GM12878 (cell line): ENCODE results near the gene DUS2. TPM values are rescaled to one million over a fixed set of nuclear protein-coding genes. Genes with fewer than 3 reads are reported as not detected.
"Not testable (repeated sequence)": the region's sequence is repeated elsewhere in the genome, so short reads cannot be mapped to it uniquely, and the experiment has no call there.

Source experiments
- ATAC-seq: fragments of 200-7000 bp; cut with Tn5 transposase; 3 replicates; pipeline ENCODE4 v1.9.1; 2020; ENCODE audit warnings: mild to moderate bottlenecking, moderate library complexity
- BruUV-seq: library from RNA; stranded (reverse); fragments of 400-500 nt; replicated peaks from 2 replicates; lab custom pipeline; 2021; lab: Mats Ljungman, UMichigan
- CTCF ChIA-PET: fragments of 300-600 bp; sonication (Branson Sonifier 250); formaldehyde crosslinking; extraction: SDS; loops from one replicate; lab custom pipeline; 2021; ENCODE audit warnings: inconsistent platforms; lab: Yijun Ruan, JAX
- POLR2A ChIA-PET: fragments of 350-600 bp; formaldehyde crosslinking; extraction: SDS; loops from one replicate; lab custom pipeline; 2021; ENCODE audit warnings: inconsistent platforms; lab: Charles Lee
- RAD21 ChIA-PET: fragments of 300-600 bp; sonication (Branson Sonifier 250); formaldehyde crosslinking; loops from one replicate; lab custom pipeline; 2023; ENCODE audit warnings: antibody characterized with exemption; ENCODE audit not compliant: unreplicated experiment; lab: Charles Lee
- SMC1A ChIA-PET: fragments of 300-600 bp; sonication (Branson Sonifier 250); formaldehyde crosslinking; loops from one replicate; lab custom pipeline; 2023; ENCODE audit not compliant: unreplicated experiment, uncharacterized antibody; lab: Charles Lee
- DNase-seq: peaks from one replicate; pipeline ENCODE4 v3.0.0-alpha.2; 2011; ENCODE audit warnings: low read depth, low spot score
- FAIRE-seq: peaks from 3 replicates; lab custom pipeline; 2011; peaks lifted over from hg19 to GRCh38; lab: Jason Lieb, UNC
- H2AFZ ChIP-seq: 2 replicates; pipeline ENCODE4 v1.6.0; 2011; ENCODE audit warnings: low read depth, low read length, control low read depth; ENCODE audit not compliant: control insufficient read depth
- H3K27ac ChIP-seq: 2 replicates; pipeline ENCODE4 v1.5.1; 2011; ENCODE audit warnings: control low read depth; ENCODE audit not compliant: control insufficient read depth, insufficient read depth
- H3K27me3 ChIP-seq, 2 experiments: replicated peaks in 1 of 2; 2 replicates each; pipeline versions ENCODE4 v1.6.0 to v1.6.1; 2011; ENCODE audit warnings: low read length in 1 of 2; ENCODE audit not compliant: control insufficient read depth in 2 of 2, insufficient read depth in 2 of 2
- H3K36me3 ChIP-seq, 2 experiments: 2 replicates each; pipeline ENCODE4 v1.5.1; 2011; ENCODE audit warnings: low read length in 1 of 2; ENCODE audit not compliant: control insufficient read depth in 2 of 2, insufficient read depth in 2 of 2
- H3K4me1 ChIP-seq: 2 replicates; pipeline ENCODE4 v1.6.1; 2011; ENCODE audit warnings: mild to moderate bottlenecking, low read length, moderate library complexity, mixed read lengths; ENCODE audit not compliant: control insufficient read depth, insufficient read depth
- H3K4me2 ChIP-seq: 2 replicates; pipeline ENCODE4 v1.6.0; 2011; ENCODE audit warnings: control low read depth; ENCODE audit not compliant: control insufficient read depth, insufficient read depth
- H3K4me3 ChIP-seq: fragments of 200-600 bp; sonication (generic); 2 replicates; pipeline ENCODE4 v1.5.1; 2016
- H3K79me2 ChIP-seq: 2 replicates; pipeline ENCODE4 v1.6.0; 2011; ENCODE audit warnings: low read length; ENCODE audit not compliant: control insufficient read depth, insufficient read depth
- H3K9ac ChIP-seq: 2 replicates; pipeline ENCODE4 v1.8.0; 2011; ENCODE audit warnings: low read length, control low read depth, mixed read lengths; ENCODE audit not compliant: control insufficient read depth, insufficient read depth
- H3K9me3 ChIP-seq: replicated peaks from 3 replicates; pipeline ENCODE4 v1.5.1; 2011; ENCODE audit warnings: mild to moderate bottlenecking, low read length; ENCODE audit not compliant: control insufficient read depth, insufficient read depth
- H4K20me1 ChIP-seq: 2 replicates; pipeline ENCODE4 v1.6.0; 2011; ENCODE audit not compliant: control insufficient read depth, insufficient read depth
- ETV6 ChIP-seq, 2 experiments: fragments of 450-650 bp in 1 of 2; IDR thresholded peaks in 1 of 2; conservative IDR thresholded peaks in 1 of 2; 2 replicates each; pipeline ENCODE4 v1.6.1; 2014; ENCODE audit warnings: antibody characterized with exemption in 1 of 2, borderline replicate concordance in 1 of 2, low read depth in 1 of 2, mild to moderate bottlenecking in 1 of 2, moderate library complexity in 1 of 2
- EZH2 ChIP-seq: IDR thresholded peaks from 2 replicates; pipeline ENCODE4 v1.6.1; 2012; ENCODE audit warnings: low read depth, mild to moderate bottlenecking, control low read depth, inconsistent platforms, low read length, borderline replicate concordance; ENCODE audit not compliant: control insufficient read depth
- IRF4 ChIP-seq: IDR thresholded peaks from 2 replicates; pipeline ENCODE4 v1.6.1; 2011; ENCODE audit warnings: low read depth, low read length
- KLF5 ChIP-seq: fragments of 450-650 bp; IDR thresholded peaks from 2 replicates; pipeline ENCODE4 v1.6.1; 2014; ENCODE audit warnings: mild to moderate bottlenecking; ENCODE audit not compliant: partially characterized antibody
- NFYA ChIP-seq: IDR thresholded peaks from 2 replicates; pipeline ENCODE4 v1.6.1; 2011; ENCODE audit warnings: low read depth, mild to moderate bottlenecking, low read length, improper control_type of control experiment, borderline replicate concordance
- NFYB ChIP-seq: IDR thresholded peaks from 2 replicates; pipeline ENCODE4 v1.6.1; 2011; ENCODE audit warnings: low read depth, mild to moderate bottlenecking, low read length, improper control_type of control experiment, moderate library complexity; ENCODE audit not compliant: insufficient read depth
- NR2C1 ChIP-seq: fragments of 450-650 bp; IDR thresholded peaks from 2 replicates; pipeline ENCODE4 v1.6.1; 2017; ENCODE audit warnings: antibody characterized with exemption, mild to moderate bottlenecking, moderate library complexity
- RAD51 ChIP-seq: fragments of 450-650 bp; IDR thresholded peaks from 2 replicates; pipeline ENCODE4 v1.6.1; 2016; ENCODE audit warnings: moderate library complexity, mild to moderate bottlenecking, inconsistent platforms
- RBBP5 ChIP-seq: fragments of 200-600 bp; sonication (generic); conservative IDR thresholded peaks from 2 replicates; pipeline ENCODE4 v1.6.1; 2016
- YBX1 ChIP-seq: fragments of 450-650 bp; IDR thresholded peaks from 2 replicates; pipeline ENCODE4 v1.6.1; 2016; ENCODE audit warnings: antibody characterized with exemption
- ZNF24 ChIP-seq: fragments of 450-650 bp; IDR thresholded peaks from 2 replicates; pipeline ENCODE4 v1.6.1; 2017; ENCODE audit warnings: antibody characterized with exemption, mild to moderate bottlenecking
- ZNF622 ChIP-seq: fragments of 450-650 bp; IDR thresholded peaks from 2 replicates; pipeline ENCODE4 v1.6.1; 2017; ENCODE audit warnings: mild to moderate bottlenecking, inconsistent platforms
- WGBS: methylation state at CpG from one replicate; pipeline ENCODE4 v1.1.6; 2016; ENCODE audit warnings: low lambda C conversion rate; ENCODE audit not compliant: insufficient replicate concordance, insufficient coverage; ENCODE audit errors: missing lambda C conversion rate; 5-methylcytosine and 5-hydroxymethylcytosine counted together
- in situ Hi-C: fragments of 300-500 bp; cut with MboI; formaldehyde crosslinking; loops from 9 replicates; pipeline ENCODE4 v1.14.3; 2018; ENCODE audit warnings: mixed read lengths
- intact Hi-C: fragments of 100-400 bp; cut with micrococcal nuclease; formaldehyde crosslinking; loops from one replicate; pipeline ENCODE4 v1.14.2; 2022; ENCODE audit not compliant: unreplicated experiment
- polyA plus RNA-seq, 11 experiments: library from polyadenylated mRNA; depleted of rRNA in 4 of 11; unstranded in 6 of 11; stranded (reverse) in 5 of 11; fragments of >200 nt; fragmentation: Nextera tagmentation in 4 of 11; fragmentation: Illumina TruSeq in 1 of 11; extraction: Ambion mirVana in 4 of 11; extraction: Trizol in 1 of 11; gene quantifications; 1 replicate in 1 of 11; 2 replicates in 10 of 11; pipeline versions ENCODE4 v1.2.1 to v1.2.3, GENCODE V29; 2011 to 2016; ENCODE audit warnings: inconsistent platforms in 2 of 11, missing spikeins in 2 of 11, low read depth in 1 of 11
- total RNA-seq, 4 experiments: library from RNA; depleted of rRNA in 3 of 4; stranded (reverse); fragments of >200 nt in 3 of 4; fragmentation: Illumina TruSeq in 1 of 4; extraction: Trizol in 1 of 4; gene quantifications; 2 replicates each; pipeline versions ENCODE4 v1.2.1 to v1.2.3, GENCODE V29; 2013 to 2021
- TF ChIP-seq, protein P1 (sequence below): fragments of 450-650 bp; IDR thresholded peaks from 2 replicates; pipeline ENCODE4 v1.6.1; 2018; ENCODE audit warnings: borderline replicate concordance, mild to moderate bottlenecking; ENCODE audit not compliant: partially characterized antibody
- TF ChIP-seq, protein P2 (sequence below): fragments of 450-650 bp; IDR thresholded peaks from 2 replicates; pipeline ENCODE4 v1.6.1; 2017; ENCODE audit warnings: mild to moderate bottlenecking

Gene DUS2
- total and polyA plus RNA-seq, 10 of the 15 experiments (the other 5 are each of a cell fraction or from before 2014, with no cell fraction given): 4.8 to 32.3 (median 25.5) TPM

DNA sequence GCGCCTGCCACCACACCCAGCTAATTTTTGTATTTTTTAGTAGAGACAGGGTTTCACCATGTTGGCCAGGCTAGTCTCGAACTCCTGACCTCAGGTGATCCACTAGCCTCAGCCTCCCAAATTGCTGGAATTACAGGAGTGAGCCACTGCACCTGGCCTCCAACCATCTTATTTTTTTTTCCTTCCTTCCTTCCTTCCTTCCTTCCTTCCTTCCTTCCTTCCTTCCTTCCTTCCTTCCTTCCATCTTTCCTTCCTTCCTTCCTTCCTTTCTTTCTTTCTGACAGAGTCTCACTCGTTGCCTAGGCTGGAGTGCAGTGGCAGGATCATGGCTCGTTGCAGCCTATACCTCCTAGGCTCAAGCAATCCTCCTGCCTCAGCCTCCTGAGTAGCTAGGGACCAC, 13.2 kb upstream of the DUS2 start:
- intact Hi-C loops, H3K27ac ChIP-seq, H3K36me3 ChIP-seq, H2AFZ ChIP-seq, CTCF ChIA-PET, BruUV-seq, ATAC-seq, H3K27me3 ChIP-seq, SMC1A ChIA-PET, in situ Hi-C loops, RAD21 ChIA-PET, H3K79me2 ChIP-seq, DNase-seq, H3K4me1 ChIP-seq, H3K9ac ChIP-seq, FAIRE-seq, H3K9me3 ChIP-seq, H3K4me2 ChIP-seq, H3K4me3 ChIP-seq, H4K20me1 ChIP-seq: not testable (repeated sequence)
- POLR2A ChIA-PET: interaction anchor here (0.7 kb wide), 2 partner anchors 10 to 126 kb away, joined by 3 to 13 read pairs; no protein-coding TSS in a partner anchor
- 0% methylated on average over 4 of the region's 4 CpGs for WGBS
- peak in 1 of 2 experiments; percentile 52; a peak in 1 of 4 replicates for TF ChIP-seq ETV6 (conservative IDR thresholded peaks at IDR 0.05 in 1 of 2, IDR thresholded peaks at IDR 0.05 in 1 of 2; ENCODE audit: borderline replicate concordance in 1 of 2, low read depth in 1 of 2)

DNA sequence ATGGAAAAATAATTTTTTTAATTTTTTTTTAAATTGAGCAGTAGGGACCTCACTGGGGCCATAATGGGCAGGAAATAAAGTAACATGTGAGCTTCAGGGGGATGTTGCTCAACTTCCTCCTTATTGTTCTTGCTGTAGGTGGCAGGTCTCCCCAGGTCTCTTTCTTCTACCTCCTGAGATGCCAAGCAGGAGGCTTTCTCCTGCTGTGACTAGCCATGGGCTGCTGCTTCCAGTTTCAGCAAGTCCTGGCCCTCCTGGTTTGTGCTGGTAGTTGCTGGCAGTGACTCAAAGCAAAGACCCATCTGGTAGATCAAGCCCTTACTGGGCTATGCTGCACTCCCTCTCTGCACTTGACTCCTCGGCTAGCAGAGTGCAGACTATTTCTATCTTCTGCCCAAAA, 9.6 kb upstream of the DUS2 start:
- Histone ChIP-seq H3K4me3 (no peak overlapping the region), H3K79me2 (no peaks in the 10 kb centered on the region), H3K36me3 (no peaks in the 10 kb centered on the region), H3K9me3 (no peaks in the 10 kb centered on the region), H2AFZ (no peak overlapping the region), H3K27me3 (no peaks in the 10 kb centered on the region), H3K27ac (no peak overlapping the region), H3K4me1 (no peaks in the 10 kb centered on the region), H3K9ac (no peak overlapping the region), H4K20me1 (no peaks in the 10 kb centered on the region), H3K4me2 (no peak overlapping the region)
- ChIA-PET SMC1A (no interaction called here), RAD21 (no interaction called here), CTCF (no interaction called here), POLR2A (interaction anchor here (0.7 kb wide), 1 partner anchor 209 kb away, joined by 3 read pairs; no protein-coding TSS in a partner anchor)
- 0% methylated on average over 1 of the region's 1 CpG for WGBS
- DNase-seq: no peak
- no peak for FAIRE-seq
- intact Hi-C loops: no loop called here
- in situ Hi-C loops: no loop called here
- no TSS peak for BruUV-seq
- no peak for TF ChIP-seq RAD51
- TF ChIP-seq YBX1: no peak
- TF ChIP-seq, protein P1, sequence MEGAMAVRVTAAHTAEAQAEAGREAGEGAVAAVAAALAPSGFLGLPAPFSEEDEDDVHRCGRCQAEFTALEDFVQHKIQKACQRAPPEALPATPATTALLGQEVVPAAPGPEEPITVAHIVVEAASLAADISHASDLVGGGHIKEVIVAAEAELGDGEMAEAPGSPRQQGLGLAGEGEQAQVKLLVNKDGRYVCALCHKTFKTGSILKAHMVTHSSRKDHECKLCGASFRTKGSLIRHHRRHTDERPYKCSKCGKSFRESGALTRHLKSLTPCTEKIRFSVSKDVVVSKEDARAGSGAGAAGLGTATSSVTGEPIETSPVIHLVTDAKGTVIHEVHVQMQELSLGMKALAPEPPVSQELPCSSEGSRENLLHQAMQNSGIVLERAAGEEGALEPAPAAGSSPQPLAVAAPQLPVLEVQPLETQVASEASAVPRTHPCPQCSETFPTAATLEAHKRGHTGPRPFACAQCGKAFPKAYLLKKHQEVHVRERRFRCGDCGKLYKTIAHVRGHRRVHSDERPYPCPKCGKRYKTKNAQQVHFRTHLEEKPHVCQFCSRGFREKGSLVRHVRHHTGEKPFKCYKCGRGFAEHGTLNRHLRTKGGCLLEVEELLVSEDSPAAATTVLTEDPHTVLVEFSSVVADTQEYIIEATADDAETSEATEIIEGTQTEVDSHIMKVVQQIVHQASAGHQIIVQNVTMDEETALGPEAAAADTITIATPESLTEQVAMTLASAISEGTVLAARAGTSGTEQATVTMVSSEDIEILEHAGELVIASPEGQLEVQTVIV: no peak
- no peak for TF ChIP-seq KLF5
- no peak for TF ChIP-seq RBBP5
- TF ChIP-seq ZNF24: no peak
- no peak for TF ChIP-seq EZH2
- TF ChIP-seq NFYA: no peak
- TF ChIP-seq, protein P2, sequence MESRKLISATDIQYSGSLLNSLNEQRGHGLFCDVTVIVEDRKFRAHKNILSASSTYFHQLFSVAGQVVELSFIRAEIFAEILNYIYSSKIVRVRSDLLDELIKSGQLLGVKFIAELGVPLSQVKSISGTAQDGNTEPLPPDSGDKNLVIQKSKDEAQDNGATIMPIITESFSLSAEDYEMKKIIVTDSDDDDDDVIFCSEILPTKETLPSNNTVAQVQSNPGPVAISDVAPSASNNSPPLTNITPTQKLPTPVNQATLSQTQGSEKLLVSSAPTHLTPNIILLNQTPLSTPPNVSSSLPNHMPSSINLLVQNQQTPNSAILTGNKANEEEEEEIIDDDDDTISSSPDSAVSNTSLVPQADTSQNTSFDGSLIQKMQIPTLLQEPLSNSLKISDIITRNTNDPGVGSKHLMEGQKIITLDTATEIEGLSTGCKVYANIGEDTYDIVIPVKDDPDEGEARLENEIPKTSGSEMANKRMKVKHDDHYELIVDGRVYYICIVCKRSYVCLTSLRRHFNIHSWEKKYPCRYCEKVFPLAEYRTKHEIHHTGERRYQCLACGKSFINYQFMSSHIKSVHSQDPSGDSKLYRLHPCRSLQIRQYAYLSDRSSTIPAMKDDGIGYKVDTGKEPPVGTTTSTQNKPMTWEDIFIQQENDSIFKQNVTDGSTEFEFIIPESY: no peak
- TF ChIP-seq NFYB: no peak
- no peak for TF ChIP-seq NR2C1
- TF ChIP-seq ZNF622: no peak
- no peak for TF ChIP-seq IRF4
- ATAC-seq: no peak
